Measurements from ENCODE around the gene PSMB4. TPM values are rescaled to one million over a fixed set of nuclear protein-coding genes. Genes with fewer than 3 reads are reported as not detected.

The PSMB4 gene
- total RNA-seq, 2 experiments from 2014 or later = 350 to 353 TPM

DNA sequence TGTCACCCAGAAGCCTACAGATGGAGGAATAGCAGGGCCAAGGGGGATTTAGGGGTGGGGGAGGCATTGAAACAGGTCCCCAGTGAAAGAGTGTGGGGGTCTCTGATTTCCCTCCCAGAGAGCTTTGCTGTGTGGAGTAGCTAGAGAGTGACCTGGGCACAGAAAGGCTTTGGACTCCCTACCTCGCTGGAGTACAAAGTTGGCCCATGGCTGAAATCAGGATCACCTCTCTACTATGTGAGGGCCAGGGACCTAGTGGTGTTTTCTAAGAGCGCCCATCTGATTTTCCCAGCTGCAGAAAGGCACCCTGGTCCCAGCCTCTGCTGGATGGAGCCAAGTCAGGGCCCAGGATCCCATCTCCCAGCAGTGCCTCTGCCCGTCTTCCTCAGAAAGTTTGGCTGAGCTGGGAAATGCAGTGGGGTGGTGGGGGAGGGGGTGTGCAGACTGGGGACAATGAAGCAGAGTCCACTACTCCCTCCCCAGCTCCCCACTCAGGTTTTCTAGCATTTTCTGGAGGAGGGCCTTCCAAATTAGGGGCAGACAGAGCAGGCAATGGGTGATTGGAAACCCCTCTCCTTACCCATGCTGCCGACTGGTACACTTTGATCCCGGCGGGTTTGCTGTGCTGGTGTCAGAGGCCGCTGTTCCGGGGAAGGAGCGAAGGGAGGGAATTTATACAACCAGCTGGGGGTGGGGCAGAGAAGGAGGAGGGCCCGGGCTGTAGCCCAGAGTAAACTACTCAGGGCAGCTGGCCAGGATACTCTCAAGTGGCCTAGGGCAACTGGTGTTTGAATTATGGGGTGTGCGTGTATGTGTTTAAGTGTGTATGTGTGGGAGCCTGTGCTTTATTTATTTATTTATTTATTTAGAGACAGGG lies 27.1 kb upstream of the PSMB4 start, which contains the start of gene SELENBP1:
SELENBP1 (minus strand) TSS at position 648 of the 877 bp plus-strand sequence; CDS start at position 584, 64 bp downstream.
- intact Hi-C loops (cut with micrococcal nuclease) = no loop called here
- ATAC-seq (no peak), DNase-seq (no peak)
- Mint-ChIP-seq H3K9me3 (no peaks in the 10 kb centered on the region), H3K27ac (no peak within 1 kb of the TSS), H3K4me1 (ENCODE audit: low read depth) (no peaks in the 10 kb centered on the region), H3K4me3 (no peak within 1 kb of the TSS), H3K27me3 (no peaks in the 10 kb centered on the region), H3K36me3 (ENCODE audit: low read depth) (no peaks in the 10 kb centered on the region)
- ChIA-PET CTCF (interaction anchor here (1.6 to 1.7 kb wide), 2 partner anchors 10 to 31 kb away, joined by 3 to 5 read pairs; no protein-coding TSS in a partner anchor), POLR2A (interaction anchor here (0.6 to 0.9 kb wide), 2 partner anchors 13 to 91 kb away, joined by 3 read pairs; no protein-coding TSS in a partner anchor)
- TF ChIP-seq, protein P1, sequence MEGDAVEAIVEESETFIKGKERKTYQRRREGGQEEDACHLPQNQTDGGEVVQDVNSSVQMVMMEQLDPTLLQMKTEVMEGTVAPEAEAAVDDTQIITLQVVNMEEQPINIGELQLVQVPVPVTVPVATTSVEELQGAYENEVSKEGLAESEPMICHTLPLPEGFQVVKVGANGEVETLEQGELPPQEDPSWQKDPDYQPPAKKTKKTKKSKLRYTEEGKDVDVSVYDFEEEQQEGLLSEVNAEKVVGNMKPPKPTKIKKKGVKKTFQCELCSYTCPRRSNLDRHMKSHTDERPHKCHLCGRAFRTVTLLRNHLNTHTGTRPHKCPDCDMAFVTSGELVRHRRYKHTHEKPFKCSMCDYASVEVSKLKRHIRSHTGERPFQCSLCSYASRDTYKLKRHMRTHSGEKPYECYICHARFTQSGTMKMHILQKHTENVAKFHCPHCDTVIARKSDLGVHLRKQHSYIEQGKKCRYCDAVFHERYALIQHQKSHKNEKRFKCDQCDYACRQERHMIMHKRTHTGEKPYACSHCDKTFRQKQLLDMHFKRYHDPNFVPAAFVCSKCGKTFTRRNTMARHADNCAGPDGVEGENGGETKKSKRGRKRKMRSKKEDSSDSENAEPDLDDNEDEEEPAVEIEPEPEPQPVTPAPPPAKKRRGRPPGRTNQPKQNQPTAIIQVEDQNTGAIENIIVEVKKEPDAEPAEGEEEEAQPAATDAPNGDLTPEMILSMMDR (IDR thresholded peaks at IDR 0.05) = no peak

DNA sequence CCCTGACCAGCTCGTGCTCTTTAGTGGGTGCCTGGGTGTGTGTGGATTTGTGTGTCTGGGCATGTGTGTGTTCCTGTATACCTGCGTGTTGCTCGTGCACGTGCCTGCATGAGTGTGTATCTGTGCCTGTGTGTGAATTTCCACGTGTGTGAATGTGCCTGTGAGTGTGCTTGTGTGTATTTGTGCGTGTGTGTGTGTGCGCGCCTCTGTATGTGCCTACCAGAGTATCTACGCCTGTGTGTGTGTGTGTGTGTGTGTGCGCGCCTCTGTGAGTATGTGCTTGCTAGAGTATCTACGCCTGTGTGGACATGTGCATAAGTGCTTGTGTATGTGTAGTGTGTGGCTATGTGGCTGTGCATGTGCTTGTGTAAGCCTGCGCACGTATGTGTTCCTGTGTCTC lies 26.2 kb upstream of the PSMB4 start:
- ChIA-PET POLR2A (interaction anchor here (0.9 kb wide), 1 partner anchor 12 kb away, joined by 3 read pairs; no protein-coding TSS in a partner anchor), CTCF (interaction anchor here (1.6 to 1.7 kb wide), 2 partner anchors 9 to 32 kb away, joined by 3 to 5 read pairs; no protein-coding TSS in a partner anchor)
- ATAC-seq (no peak), DNase-seq (no peak)
- no peaks in the 10 kb centered on the region for H3K4me1 Mint-ChIP-seq (ENCODE audit: low read depth)
- no peak overlapping the region for H3K4me3 Mint-ChIP-seq
- no peak overlapping the region for H3K27ac Mint-ChIP-seq
- H3K36me3 Mint-ChIP-seq (ENCODE audit: low read depth) = no peaks in the 10 kb centered on the region
- H3K27me3 Mint-ChIP-seq = no peaks in the 10 kb centered on the region
- TF ChIP-seq, protein P1 (IDR thresholded peaks at IDR 0.05) = no peak
- intact Hi-C loops (cut with micrococcal nuclease) = no loop called here
- H3K9me3 Mint-ChIP-seq = no peaks in the 10 kb centered on the region

DNA sequence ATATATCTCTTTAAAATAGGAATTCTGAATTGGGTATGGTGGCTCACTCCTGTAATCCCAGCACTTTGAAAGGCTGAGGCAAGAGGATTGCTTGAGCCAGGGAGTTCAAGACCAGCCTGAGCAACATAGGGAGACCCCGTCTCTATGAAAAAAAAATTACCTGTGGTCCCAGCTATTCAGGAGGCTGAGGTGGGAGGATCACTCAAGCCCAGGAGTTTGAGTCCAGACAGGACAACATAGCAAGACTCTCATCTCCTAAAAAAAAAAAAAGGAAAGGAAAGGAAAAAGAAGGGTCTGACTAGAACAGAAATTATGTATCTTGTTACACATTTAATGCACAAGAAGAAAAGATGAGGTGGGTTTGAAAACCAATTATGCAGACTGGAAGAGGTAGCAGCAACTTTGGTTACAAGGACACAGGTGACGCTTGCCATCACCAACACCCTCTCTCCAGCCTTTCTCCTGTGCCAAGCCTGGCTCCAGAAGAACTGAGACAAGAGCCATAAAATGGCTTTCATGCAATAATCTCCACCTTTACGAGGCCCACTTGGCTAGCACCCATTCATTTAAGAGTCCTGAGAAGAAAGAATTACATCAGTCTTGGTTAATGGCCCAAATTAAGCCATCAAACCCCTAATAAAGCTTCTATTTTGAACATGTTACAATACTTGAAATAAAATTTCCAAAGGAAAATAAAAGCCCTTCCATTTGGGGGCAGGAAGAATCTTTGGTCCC lies 22.1 kb upstream of the PSMB4 start:
- TF ChIP-seq, protein P1 (IDR thresholded peaks at IDR 0.05) = no peak
- no peaks in the 10 kb centered on the region for H3K27me3 Mint-ChIP-seq
- H3K36me3 Mint-ChIP-seq (ENCODE audit: low read depth) = no peaks in the 10 kb centered on the region

DNA sequence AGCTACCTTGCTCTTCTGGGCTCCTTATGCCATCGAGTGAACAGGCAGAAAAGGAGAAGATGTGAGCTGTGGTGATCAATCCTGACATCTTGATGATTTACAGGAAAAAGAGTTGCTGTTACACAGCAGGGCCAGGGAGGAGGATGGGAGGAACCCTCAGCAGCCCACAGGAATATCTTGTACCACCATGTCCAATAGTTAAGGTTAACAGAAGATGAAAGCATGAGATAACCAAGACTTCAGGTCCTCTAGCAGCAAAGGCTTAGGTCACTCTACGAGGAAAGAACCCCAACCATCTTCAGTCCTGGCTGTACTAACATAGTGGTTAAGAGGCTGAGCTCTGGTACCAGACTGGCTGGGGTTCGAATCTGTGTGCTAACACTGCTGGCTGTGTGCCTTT lies 14.8 kb upstream of the PSMB4 start:
- no peaks in the 10 kb centered on the region for H3K36me3 Mint-ChIP-seq (ENCODE audit: low read depth)
- no peaks in the 10 kb centered on the region for H3K27me3 Mint-ChIP-seq
- no peaks in the 10 kb centered on the region for H3K4me1 Mint-ChIP-seq (ENCODE audit: low read depth)
- no peak overlapping the region for H3K27ac Mint-ChIP-seq
- DNase-seq (no peak), ATAC-seq (no peak)
- POLR2A ChIA-PET = interaction anchor here (0.6 kb wide), 1 partner anchor 12 kb away, joined by 3 read pairs; the partner anchor contains the start of gene SELENBP1
- no peak overlapping the region for H3K4me3 Mint-ChIP-seq
- CTCF ChIA-PET = interaction anchor here (1.0 kb wide), 1 partner anchor 21 kb away, joined by 3 read pairs; no protein-coding TSS in a partner anchor
- H3K9me3 Mint-ChIP-seq = no peaks in the 10 kb centered on the region
- intact Hi-C loops (cut with micrococcal nuclease) = no loop called here
- TF ChIP-seq, protein P1 (IDR thresholded peaks at IDR 0.05) = no peak

More for the DNA sequence above, 22.1 kb upstream of the PSMB4 start:
- CTCF ChIA-PET = interaction anchor here (1.2 kb wide), 1 partner anchor 123 kb away, joined by 3 read pairs; the partner anchor contains the start of gene PSMD4
- POLR2A ChIA-PET = interaction anchor here (0.7 kb wide), 2 partner anchors 74 to 89 kb away, joined by 3 to 4 read pairs; no protein-coding TSS in a partner anchor
- ATAC-seq (no peak), DNase-seq (no peak)
- no peaks in the 10 kb centered on the region for H3K9me3 Mint-ChIP-seq
- H3K4me3 Mint-ChIP-seq = no peak overlapping the region
- intact Hi-C loops (cut with micrococcal nuclease) = no loop called here
- H3K27ac Mint-ChIP-seq = no peak overlapping the region
- no peaks in the 10 kb centered on the region for H3K4me1 Mint-ChIP-seq (ENCODE audit: low read depth)

Measured in activated CD8-positive, alpha-beta T cell treated with anti-CD3 and anti-CD28 coated beads for 36 hours (primary cell).